ENCODE measurements around the gene PLAC9. TPM values are rescaled to one million over a fixed set of nuclear protein-coding genes. Genes with fewer than 3 reads are reported as not detected.

Gene PLAC9
- total RNA-seq, 1 donor from 2014 or later = 23.2 TPM

Other genes with a start within 250 kb of the PLAC9 start
- 0.69 TPM for gene SFTPD, start 183.6 kb upstream of the PLAC9 start, total RNA-seq
- 6.9 TPM for gene TMEM254, start 54.1 kb upstream of the PLAC9 start, total RNA-seq
- gene ANXA11, start 72.8 kb downstream of the PLAC9 start, total RNA-seq = 405 TPM
- gene MAT1A, start 156.9 kb downstream of the PLAC9 start, total RNA-seq = not detected
- not detected for gene DYDC1, start 224.0 kb downstream of the PLAC9 start, total RNA-seq
- not detected for gene DYDC2, start 224.1 kb downstream of the PLAC9 start, total RNA-seq